GM12878 (cell line): Measurements from ENCODE around the gene DMAP1. TPM values are rescaled to one million over a fixed set of nuclear protein-coding genes. Genes with fewer than 3 reads are reported as not detected.

Experiments used
- ATAC-seq: fragments of 200-7000 bp; cut with Tn5 transposase; 3 replicates; pipeline ENCODE4 v1.9.1; 2020; ENCODE audit warnings: mild to moderate bottlenecking, moderate library complexity
- BruUV-seq: library from RNA; stranded (reverse); fragments of 400-500 nt; replicated peaks from 2 replicates; lab custom pipeline; 2021; lab: Mats Ljungman, UMichigan
- CTCF ChIA-PET: fragments of 300-600 bp; sonication (Branson Sonifier 250); formaldehyde crosslinking; extraction: SDS; loops from one replicate; lab custom pipeline; 2021; ENCODE audit warnings: inconsistent platforms; lab: Yijun Ruan, JAX
- POLR2A ChIA-PET: fragments of 350-600 bp; formaldehyde crosslinking; extraction: SDS; loops from one replicate; lab custom pipeline; 2021; ENCODE audit warnings: inconsistent platforms; lab: Charles Lee
- RAD21 ChIA-PET: fragments of 300-600 bp; sonication (Branson Sonifier 250); formaldehyde crosslinking; loops from one replicate; lab custom pipeline; 2023; ENCODE audit warnings: antibody characterized with exemption; ENCODE audit not compliant: unreplicated experiment; lab: Charles Lee
- SMC1A ChIA-PET: fragments of 300-600 bp; sonication (Branson Sonifier 250); formaldehyde crosslinking; loops from one replicate; lab custom pipeline; 2023; ENCODE audit not compliant: unreplicated experiment, uncharacterized antibody; lab: Charles Lee
- DNase-seq: peaks from one replicate; pipeline ENCODE4 v3.0.0-alpha.2; 2011; ENCODE audit warnings: low read depth, low spot score
- FAIRE-seq: peaks from 3 replicates; lab custom pipeline; 2011; peaks lifted over from hg19 to GRCh38; lab: Jason Lieb, UNC
- H2AFZ ChIP-seq: 2 replicates; pipeline ENCODE4 v1.6.0; 2011; ENCODE audit warnings: low read depth, low read length, control low read depth; ENCODE audit not compliant: control insufficient read depth
- H3K27ac ChIP-seq: 2 replicates; pipeline ENCODE4 v1.5.1; 2011; ENCODE audit warnings: control low read depth; ENCODE audit not compliant: control insufficient read depth, insufficient read depth
- H3K27me3 ChIP-seq, 2 experiments: replicated peaks in 1 of 2; 2 replicates each; pipeline versions ENCODE4 v1.6.0 to v1.6.1; 2011; ENCODE audit warnings: low read length in 1 of 2; ENCODE audit not compliant: control insufficient read depth in 2 of 2, insufficient read depth in 2 of 2
- H3K36me3 ChIP-seq, 2 experiments: 2 replicates each; pipeline ENCODE4 v1.5.1; 2011; ENCODE audit warnings: low read length in 1 of 2; ENCODE audit not compliant: control insufficient read depth in 2 of 2, insufficient read depth in 2 of 2
- H3K4me1 ChIP-seq: 2 replicates; pipeline ENCODE4 v1.6.1; 2011; ENCODE audit warnings: mild to moderate bottlenecking, low read length, moderate library complexity, mixed read lengths; ENCODE audit not compliant: control insufficient read depth, insufficient read depth
- H3K4me2 ChIP-seq: 2 replicates; pipeline ENCODE4 v1.6.0; 2011; ENCODE audit warnings: control low read depth; ENCODE audit not compliant: control insufficient read depth, insufficient read depth
- H3K4me3 ChIP-seq: fragments of 200-600 bp; sonication (generic); 2 replicates; pipeline ENCODE4 v1.5.1; 2016
- H3K79me2 ChIP-seq: 2 replicates; pipeline ENCODE4 v1.6.0; 2011; ENCODE audit warnings: low read length; ENCODE audit not compliant: control insufficient read depth, insufficient read depth
- H3K9ac ChIP-seq: 2 replicates; pipeline ENCODE4 v1.8.0; 2011; ENCODE audit warnings: low read length, control low read depth, mixed read lengths; ENCODE audit not compliant: control insufficient read depth, insufficient read depth
- H3K9me3 ChIP-seq: replicated peaks from 3 replicates; pipeline ENCODE4 v1.5.1; 2011; ENCODE audit warnings: mild to moderate bottlenecking, low read length; ENCODE audit not compliant: control insufficient read depth, insufficient read depth
- H4K20me1 ChIP-seq: 2 replicates; pipeline ENCODE4 v1.6.0; 2011; ENCODE audit not compliant: control insufficient read depth, insufficient read depth
- CREM ChIP-seq: IDR thresholded peaks from 2 replicates; pipeline ENCODE4 v1.6.1; 2014; ENCODE audit warnings: antibody characterized with exemption, low read depth
- EP300 ChIP-seq, 2 experiments: fragments of 150-350 bp in 1 of 2; IDR thresholded peaks; 2 replicates each; pipeline ENCODE4 v1.6.1; 2011 to 2012; ENCODE audit warnings: low read depth in 2 of 2, low read length in 2 of 2, borderline replicate concordance in 1 of 2, improper control_type of control experiment in 1 of 2, inconsistent platforms in 1 of 2; ENCODE audit not compliant: control insufficient read depth in 1 of 2
- ETV6 ChIP-seq, 2 experiments: fragments of 450-650 bp in 1 of 2; IDR thresholded peaks in 1 of 2; conservative IDR thresholded peaks in 1 of 2; 2 replicates each; pipeline ENCODE4 v1.6.1; 2014; ENCODE audit warnings: antibody characterized with exemption in 1 of 2, borderline replicate concordance in 1 of 2, low read depth in 1 of 2, mild to moderate bottlenecking in 1 of 2, moderate library complexity in 1 of 2
- MEF2A ChIP-seq: IDR thresholded peaks from 2 replicates; pipeline ENCODE4 v1.6.1; 2011; ENCODE audit warnings: low read depth, mild to moderate bottlenecking, low read length, moderate library complexity; ENCODE audit not compliant: insufficient read depth
- NFYA ChIP-seq: IDR thresholded peaks from 2 replicates; pipeline ENCODE4 v1.6.1; 2011; ENCODE audit warnings: low read depth, mild to moderate bottlenecking, low read length, improper control_type of control experiment, borderline replicate concordance
- NR2C1 ChIP-seq: fragments of 450-650 bp; IDR thresholded peaks from 2 replicates; pipeline ENCODE4 v1.6.1; 2017; ENCODE audit warnings: antibody characterized with exemption, mild to moderate bottlenecking, moderate library complexity
- PAX5 ChIP-seq: IDR thresholded peaks from 2 replicates; pipeline ENCODE4 v1.6.1; 2011; ENCODE audit warnings: low read depth, low read length, borderline replicate concordance
- PML ChIP-seq: IDR thresholded peaks from 2 replicates; pipeline ENCODE4 v1.6.1; 2012; ENCODE audit warnings: low read length, inconsistent platforms
- RFX5 ChIP-seq: IDR thresholded peaks from 2 replicates; pipeline ENCODE4 v1.6.1; 2011; ENCODE audit warnings: low read depth, low read length, improper control_type of control experiment
- WGBS: methylation state at CpG from one replicate; pipeline ENCODE4 v1.1.6; 2016; ENCODE audit warnings: low lambda C conversion rate; ENCODE audit not compliant: insufficient replicate concordance, insufficient coverage; ENCODE audit errors: missing lambda C conversion rate; 5-methylcytosine and 5-hydroxymethylcytosine counted together
- in situ Hi-C: fragments of 300-500 bp; cut with MboI; formaldehyde crosslinking; loops from 9 replicates; pipeline ENCODE4 v1.14.3; 2018; ENCODE audit warnings: mixed read lengths
- intact Hi-C: fragments of 100-400 bp; cut with micrococcal nuclease; formaldehyde crosslinking; loops from one replicate; pipeline ENCODE4 v1.14.2; 2022; ENCODE audit not compliant: unreplicated experiment
- polyA plus RNA-seq, 11 experiments: library from polyadenylated mRNA; depleted of rRNA in 4 of 11; unstranded in 6 of 11; stranded (reverse) in 5 of 11; fragments of >200 nt; fragmentation: Nextera tagmentation in 4 of 11; fragmentation: Illumina TruSeq in 1 of 11; extraction: Ambion mirVana in 4 of 11; extraction: Trizol in 1 of 11; gene quantifications; 1 replicate in 1 of 11; 2 replicates in 10 of 11; pipeline versions ENCODE4 v1.2.1 to v1.2.3, GENCODE V29; 2011 to 2016; ENCODE audit warnings: inconsistent platforms in 2 of 11, missing spikeins in 2 of 11, low read depth in 1 of 11
- total RNA-seq, 4 experiments: library from RNA; depleted of rRNA in 3 of 4; stranded (reverse); fragments of >200 nt in 3 of 4; fragmentation: Illumina TruSeq in 1 of 4; extraction: Trizol in 1 of 4; gene quantifications; 2 replicates each; pipeline versions ENCODE4 v1.2.1 to v1.2.3, GENCODE V29; 2013 to 2021
- TF ChIP-seq, protein P1 (sequence below): IDR thresholded peaks from 2 replicates; pipeline ENCODE4 v1.6.1; 2012; ENCODE audit warnings: mild to moderate bottlenecking, low read depth, low read length
- TF ChIP-seq, protein P2 (sequence below): fragments of 450-650 bp; IDR thresholded peaks from 2 replicates; pipeline ENCODE4 v1.6.1; 2016; ENCODE audit warnings: mild to moderate bottlenecking
- TF ChIP-seq, protein P3 (sequence below): fragments of 450-650 bp; IDR thresholded peaks from 2 replicates; pipeline ENCODE4 v1.6.1; 2014; ENCODE audit warnings: mild to moderate bottlenecking
- TF ChIP-seq, protein P4 (sequence below): IDR thresholded peaks from 2 replicates; pipeline ENCODE4 v1.6.1; 2012; ENCODE audit warnings: low read depth, low read length, improper control_type of control experiment
- TF ChIP-seq, protein P5 (sequence below): IDR thresholded peaks from 2 replicates; pipeline ENCODE4 v1.6.1; 2012; ENCODE audit warnings: low read depth, low read length, improper control_type of control experiment

The DMAP1 gene
- total and polyA plus RNA-seq, 10 of the 15 experiments (the other 5 are each of a cell fraction or from before 2014, with no cell fraction given) = 1.9 to 59.1 (median 37.7) TPM

DNA sequence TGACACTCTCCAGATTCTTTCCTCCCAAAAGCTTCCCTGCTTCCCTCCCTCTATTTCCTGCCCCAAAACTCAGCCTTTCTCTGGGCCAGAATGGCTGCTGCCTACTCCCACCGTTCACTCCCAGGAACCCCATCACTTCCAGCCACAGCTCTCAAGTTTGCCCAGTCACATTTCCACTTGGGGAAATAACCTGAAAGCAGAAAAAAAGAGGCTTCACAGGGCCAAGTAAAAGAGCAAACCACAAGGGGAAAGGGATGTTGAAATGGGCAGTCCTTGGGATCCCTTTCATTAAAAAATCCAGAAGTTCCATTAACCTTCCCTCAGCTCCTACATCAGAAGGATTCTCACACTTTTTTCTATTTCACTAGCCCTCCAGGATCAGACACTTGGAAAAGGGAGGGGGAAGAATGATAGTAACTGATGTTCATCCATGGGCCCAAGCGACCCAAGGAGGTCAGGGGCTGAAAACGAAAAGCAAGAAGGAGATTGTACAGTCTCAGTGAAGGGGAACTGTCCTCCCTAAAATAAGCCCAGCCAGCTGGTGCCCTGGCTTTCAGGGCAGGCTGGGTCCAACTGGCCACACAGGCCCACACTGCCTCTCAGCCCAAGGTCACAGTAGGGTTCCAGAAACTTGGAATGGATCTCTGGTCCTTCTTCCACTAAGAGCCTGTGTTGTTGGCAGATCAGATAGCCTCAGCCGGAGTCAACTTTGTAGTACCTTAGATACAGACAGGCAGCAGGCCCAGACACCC lies 49.7 kb downstream of the DMAP1 start:
- Histone ChIP-seq H3K4me2 (no peak overlapping the region), H3K9me3 (no peaks in the 10 kb centered on the region), H3K9ac (no peak overlapping the region), H3K27me3 (no peaks in the 10 kb centered on the region), H3K4me1 (no peaks in the 10 kb centered on the region), H4K20me1 (no peaks in the 10 kb centered on the region; the same call in 1 of the 2 replicates), H2AFZ (no peak overlapping the region), H3K4me3 (no peak overlapping the region), H3K27ac (no peak overlapping the region), H3K79me2 (no peaks in the 10 kb centered on the region), H3K36me3 (no peaks in the 10 kb centered on the region; a peak in 1 of 4 replicates)
- ChIA-PET CTCF (interaction anchor here (1.1 kb wide), 1 partner anchor 8 kb away, joined by 3 read pairs; no protein-coding TSS in a partner anchor), POLR2A (no interaction called here), SMC1A (no interaction called here), RAD21 (no interaction called here)
- 94% methylated on average over 4 of the region's 4 CpGs for WGBS
- no TSS peak for BruUV-seq
- ATAC-seq (no peak), FAIRE-seq (no peak), DNase-seq (no peak)
- intact Hi-C loops = no loop called here
- in situ Hi-C loops = no loop called here
- TF ChIP-seq ETV6 (conservative IDR thresholded peaks at IDR 0.05 in 1 of 2, IDR thresholded peaks at IDR 0.05 in 1 of 2; ENCODE audit: borderline replicate concordance in 1 of 2, low read depth in 1 of 2) = no peak
- TF ChIP-seq, protein P1, sequence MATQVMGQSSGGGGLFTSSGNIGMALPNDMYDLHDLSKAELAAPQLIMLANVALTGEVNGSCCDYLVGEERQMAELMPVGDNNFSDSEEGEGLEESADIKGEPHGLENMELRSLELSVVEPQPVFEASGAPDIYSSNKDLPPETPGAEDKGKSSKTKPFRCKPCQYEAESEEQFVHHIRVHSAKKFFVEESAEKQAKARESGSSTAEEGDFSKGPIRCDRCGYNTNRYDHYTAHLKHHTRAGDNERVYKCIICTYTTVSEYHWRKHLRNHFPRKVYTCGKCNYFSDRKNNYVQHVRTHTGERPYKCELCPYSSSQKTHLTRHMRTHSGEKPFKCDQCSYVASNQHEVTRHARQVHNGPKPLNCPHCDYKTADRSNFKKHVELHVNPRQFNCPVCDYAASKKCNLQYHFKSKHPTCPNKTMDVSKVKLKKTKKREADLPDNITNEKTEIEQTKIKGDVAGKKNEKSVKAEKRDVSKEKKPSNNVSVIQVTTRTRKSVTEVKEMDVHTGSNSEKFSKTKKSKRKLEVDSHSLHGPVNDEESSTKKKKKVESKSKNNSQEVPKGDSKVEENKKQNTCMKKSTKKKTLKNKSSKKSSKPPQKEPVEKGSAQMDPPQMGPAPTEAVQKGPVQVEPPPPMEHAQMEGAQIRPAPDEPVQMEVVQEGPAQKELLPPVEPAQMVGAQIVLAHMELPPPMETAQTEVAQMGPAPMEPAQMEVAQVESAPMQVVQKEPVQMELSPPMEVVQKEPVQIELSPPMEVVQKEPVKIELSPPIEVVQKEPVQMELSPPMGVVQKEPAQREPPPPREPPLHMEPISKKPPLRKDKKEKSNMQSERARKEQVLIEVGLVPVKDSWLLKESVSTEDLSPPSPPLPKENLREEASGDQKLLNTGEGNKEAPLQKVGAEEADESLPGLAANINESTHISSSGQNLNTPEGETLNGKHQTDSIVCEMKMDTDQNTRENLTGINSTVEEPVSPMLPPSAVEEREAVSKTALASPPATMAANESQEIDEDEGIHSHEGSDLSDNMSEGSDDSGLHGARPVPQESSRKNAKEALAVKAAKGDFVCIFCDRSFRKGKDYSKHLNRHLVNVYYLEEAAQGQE = no peak
- no peak for TF ChIP-seq PML
- TF ChIP-seq, protein P2, sequence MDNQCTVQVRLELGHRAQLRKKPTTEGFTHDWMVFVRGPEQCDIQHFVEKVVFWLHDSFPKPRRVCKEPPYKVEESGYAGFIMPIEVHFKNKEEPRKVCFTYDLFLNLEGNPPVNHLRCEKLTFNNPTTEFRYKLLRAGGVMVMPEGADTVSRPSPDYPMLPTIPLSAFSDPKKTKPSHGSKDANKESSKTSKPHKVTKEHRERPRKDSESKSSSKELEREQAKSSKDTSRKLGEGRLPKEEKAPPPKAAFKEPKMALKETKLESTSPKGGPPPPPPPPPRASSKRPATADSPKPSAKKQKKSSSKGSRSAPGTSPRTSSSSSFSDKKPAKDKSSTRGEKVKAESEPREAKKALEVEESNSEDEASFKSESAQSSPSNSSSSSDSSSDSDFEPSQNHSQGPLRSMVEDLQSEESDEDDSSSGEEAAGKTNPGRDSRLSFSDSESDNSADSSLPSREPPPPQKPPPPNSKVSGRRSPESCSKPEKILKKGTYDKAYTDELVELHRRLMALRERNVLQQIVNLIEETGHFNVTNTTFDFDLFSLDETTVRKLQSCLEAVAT = no peak
- TF ChIP-seq, protein P3, sequence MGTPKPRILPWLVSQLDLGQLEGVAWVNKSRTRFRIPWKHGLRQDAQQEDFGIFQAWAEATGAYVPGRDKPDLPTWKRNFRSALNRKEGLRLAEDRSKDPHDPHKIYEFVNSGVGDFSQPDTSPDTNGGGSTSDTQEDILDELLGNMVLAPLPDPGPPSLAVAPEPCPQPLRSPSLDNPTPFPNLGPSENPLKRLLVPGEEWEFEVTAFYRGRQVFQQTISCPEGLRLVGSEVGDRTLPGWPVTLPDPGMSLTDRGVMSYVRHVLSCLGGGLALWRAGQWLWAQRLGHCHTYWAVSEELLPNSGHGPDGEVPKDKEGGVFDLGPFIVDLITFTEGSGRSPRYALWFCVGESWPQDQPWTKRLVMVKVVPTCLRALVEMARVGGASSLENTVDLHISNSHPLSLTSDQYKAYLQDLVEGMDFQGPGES = no peak
- no peak for TF ChIP-seq NR2C1
- no peak for TF ChIP-seq EP300 (IDR thresholded peaks at IDR 0.05; ENCODE audit: borderline replicate concordance in 1 of 2, control insufficient read depth in 1 of 2, low read depth in 2 of 2, low read length in 2 of 2)
- TF ChIP-seq, protein P4, sequence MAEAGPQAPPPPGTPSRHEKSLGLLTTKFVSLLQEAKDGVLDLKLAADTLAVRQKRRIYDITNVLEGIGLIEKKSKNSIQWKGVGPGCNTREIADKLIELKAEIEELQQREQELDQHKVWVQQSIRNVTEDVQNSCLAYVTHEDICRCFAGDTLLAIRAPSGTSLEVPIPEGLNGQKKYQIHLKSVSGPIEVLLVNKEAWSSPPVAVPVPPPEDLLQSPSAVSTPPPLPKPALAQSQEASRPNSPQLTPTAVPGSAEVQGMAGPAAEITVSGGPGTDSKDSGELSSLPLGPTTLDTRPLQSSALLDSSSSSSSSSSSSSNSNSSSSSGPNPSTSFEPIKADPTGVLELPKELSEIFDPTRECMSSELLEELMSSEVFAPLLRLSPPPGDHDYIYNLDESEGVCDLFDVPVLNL = no peak
- no peak for TF ChIP-seq RFX5
- TF ChIP-seq MEF2A = no peak
- TF ChIP-seq CREM = no peak
- TF ChIP-seq NFYA = no peak
- TF ChIP-seq, protein P5, sequence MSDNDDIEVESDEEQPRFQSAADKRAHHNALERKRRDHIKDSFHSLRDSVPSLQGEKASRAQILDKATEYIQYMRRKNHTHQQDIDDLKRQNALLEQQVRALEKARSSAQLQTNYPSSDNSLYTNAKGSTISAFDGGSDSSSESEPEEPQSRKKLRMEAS = no peak
- TF ChIP-seq PAX5 = no peak
